HG03060 (cell line): Measurements from ENCODE around the gene FZD8.

Experiments used
- ATAC-seq: cut with Tn5 transposase; IDR thresholded peaks from one replicate; pipeline ENCODE4 v1.9.1; 2021; ENCODE audit warnings: low read depth, moderate number of reproducible peaks; ENCODE audit not compliant: unreplicated experiment

Gene FZD8

GRCh38 chr10:35607475-35608327, 34.4 kb downstream of the FZD8 start:
- no peak for ATAC-seq

GRCh38 chr10:35606430-35606829, 35.7 kb downstream of the FZD8 start:
- ATAC-seq, result no peak

- no peak for ATAC-seq
Measured at GRCh38 chr10:35605191-35605590, 36.9 kb downstream of the FZD8 start, which contains the start of gene GJD4. Gene GJD4, plus strand, starts transcription at chr10:35605341. Its CDS starts 227 bp downstream, at chr10:35605568.

- no peak for ATAC-seq
Measured at GRCh38 chr10:35600193-35600592, 41.9 kb downstream of the FZD8 start.

- ATAC-seq, result no peak
Measured at GRCh38 chr10:35598379-35598778, 43.7 kb downstream of the FZD8 start.

GRCh38 chr10:35595106-35595505, 47.0 kb downstream of the FZD8 start:
- no peak for ATAC-seq

GRCh38 chr10:35594115-35595079, 47.7 kb downstream of the FZD8 start:
- no peak for ATAC-seq

GRCh38 chr10:35592441-35592840, 49.7 kb downstream of the FZD8 start:
- ATAC-seq, result no peak

GRCh38 chr10:35588836-35589235, 53.3 kb downstream of the FZD8 start:
- no peak for ATAC-seq
